HFF-Myc (cell line): ENCODE data around the gene DCLK2.

Experiments used
- DNase-seq: peaks from one replicate; pipeline ENCODE4 v3.0.0-alpha.2; 2011; ENCODE audit warnings: low read depth; ENCODE audit errors: extremely low read depth
- H3K4me3 ChIP-seq: replicated peaks from 2 replicates; pipeline ENCODE4 v1.5.1; 2011; ENCODE audit warnings: low read depth, mild to moderate bottlenecking, control low read depth, low read length
- CTCF ChIP-seq: IDR thresholded peaks from 2 replicates; pipeline ENCODE4 v1.5.1; 2012; ENCODE audit warnings: mild to moderate bottlenecking, low read depth, low read length, control low read depth; ENCODE audit errors: missing control alignments

Gene DCLK2

DNA sequence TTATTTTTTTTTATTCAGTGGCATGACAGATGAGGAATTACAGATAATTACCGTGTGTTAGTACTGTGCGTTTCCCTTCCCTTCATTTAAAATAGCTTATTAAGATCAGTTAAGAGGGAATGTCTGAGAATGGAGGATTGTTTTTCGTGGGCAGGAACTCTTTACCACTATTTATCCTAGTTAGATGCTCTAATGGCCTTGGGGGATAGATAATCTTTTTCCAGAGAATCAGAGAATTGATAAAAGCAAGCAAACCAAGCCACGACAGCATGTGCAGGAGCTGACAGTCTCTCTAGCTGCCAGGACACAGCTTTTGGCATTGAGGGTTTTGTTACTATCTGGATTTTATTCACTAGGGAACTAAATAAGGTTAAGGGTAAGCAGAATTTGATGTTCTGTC, 128.7 kb downstream of the DCLK2 start:
- no peak overlapping the region for H3K4me3 ChIP-seq
- DNase-seq, result no peak
- no peak for TF ChIP-seq CTCF

GRCh38 chr4:150207871-150208270, 129.6 kb downstream of the DCLK2 start:
- DNase-seq, result no peak
- TF ChIP-seq CTCF, result no peak
- no peak overlapping the region for H3K4me3 ChIP-seq

DNA sequence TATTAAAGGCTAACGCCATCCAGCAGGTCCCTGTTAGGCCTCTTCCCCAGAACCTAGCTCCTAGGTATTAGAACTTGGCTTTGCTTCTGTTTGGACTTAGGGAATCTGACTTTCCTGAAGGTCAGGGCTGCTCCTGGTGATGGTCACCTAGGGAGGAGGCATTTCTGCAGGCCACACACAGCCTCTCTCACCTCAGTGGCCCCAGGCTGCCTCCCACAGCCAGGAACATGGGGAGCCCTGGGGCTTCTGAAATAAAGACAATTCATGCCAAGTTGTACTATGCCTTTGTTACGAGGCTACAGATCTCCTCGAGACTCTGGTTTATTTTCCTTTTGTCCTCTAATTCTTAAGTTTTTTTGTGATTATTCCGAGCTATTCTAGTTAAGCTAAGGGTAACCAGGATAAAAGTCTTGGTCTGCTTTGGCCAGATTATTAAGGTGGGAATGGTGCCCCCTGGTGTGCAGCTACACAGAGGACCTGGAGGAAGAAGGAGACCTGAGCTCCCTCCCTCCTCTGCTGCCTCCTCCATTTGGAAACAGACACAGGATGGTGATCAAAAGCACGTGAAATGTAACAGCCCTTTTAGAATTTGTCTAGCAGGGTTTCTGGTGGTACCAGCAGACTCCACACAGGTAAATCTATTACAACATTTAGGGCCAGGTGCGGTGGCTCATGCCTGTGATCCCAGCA, 131.0 kb downstream of the DCLK2 start:
- DNase-seq, result peak; percentile 37
- TF ChIP-seq CTCF, result peak; percentile 67
- no peak overlapping the region for H3K4me3 ChIP-seq

DNA sequence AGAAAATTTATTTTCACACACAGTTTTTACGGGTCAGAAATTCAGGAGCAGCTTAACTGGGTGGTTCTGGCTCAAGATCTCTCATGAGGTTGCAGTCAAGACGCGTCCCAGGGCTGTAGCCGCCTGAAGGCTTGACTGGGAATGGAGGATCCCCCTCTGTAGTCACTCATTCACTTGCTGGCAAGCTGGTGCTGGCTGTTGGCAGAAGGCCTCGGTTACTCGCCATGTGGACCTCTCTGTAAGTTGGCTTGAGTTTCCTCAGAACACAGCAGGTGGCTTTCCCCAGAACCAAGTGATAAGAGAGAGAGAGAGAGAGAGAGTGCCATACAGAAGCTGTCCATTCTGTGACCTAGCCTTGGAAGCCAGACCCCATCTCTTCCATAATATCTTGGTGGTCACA, 132.8 kb downstream of the DCLK2 start:
- DNase-seq, result no peak
- no peak overlapping the region for H3K4me3 ChIP-seq
- no peak for TF ChIP-seq CTCF

DNA sequence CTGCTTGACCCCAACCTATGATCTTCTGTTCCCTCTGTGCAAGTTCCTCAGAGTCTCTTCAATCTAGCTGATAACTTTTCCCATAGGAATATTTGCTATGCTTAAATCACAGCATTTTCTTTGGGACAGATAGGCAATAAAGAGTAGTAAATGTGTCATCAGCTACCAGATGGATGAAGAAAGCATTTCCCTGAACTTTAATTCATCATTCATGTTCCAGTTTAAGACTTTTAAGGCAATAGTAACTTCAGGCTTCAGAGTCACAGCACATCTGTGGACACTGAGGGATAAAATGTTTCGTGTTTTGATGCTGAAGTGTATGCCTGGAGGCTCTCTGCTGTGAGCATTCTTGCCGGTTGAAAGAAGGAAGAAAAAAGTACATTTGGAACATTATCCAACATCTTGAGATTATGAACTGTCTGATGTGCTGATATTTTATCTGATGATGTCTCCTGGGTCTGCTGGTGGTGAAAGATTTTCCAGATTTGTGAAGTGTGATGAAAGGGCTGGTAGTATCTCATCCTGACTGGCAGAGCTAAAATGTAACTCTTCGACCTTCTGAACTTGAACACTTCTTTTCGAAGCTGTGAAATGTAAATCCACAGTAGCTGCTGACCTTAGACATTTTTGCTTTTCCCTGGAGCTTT, 133.7 kb downstream of the DCLK2 start:
- DNase-seq, result peak; percentile 71
- TF ChIP-seq CTCF, result no peak

DNA sequence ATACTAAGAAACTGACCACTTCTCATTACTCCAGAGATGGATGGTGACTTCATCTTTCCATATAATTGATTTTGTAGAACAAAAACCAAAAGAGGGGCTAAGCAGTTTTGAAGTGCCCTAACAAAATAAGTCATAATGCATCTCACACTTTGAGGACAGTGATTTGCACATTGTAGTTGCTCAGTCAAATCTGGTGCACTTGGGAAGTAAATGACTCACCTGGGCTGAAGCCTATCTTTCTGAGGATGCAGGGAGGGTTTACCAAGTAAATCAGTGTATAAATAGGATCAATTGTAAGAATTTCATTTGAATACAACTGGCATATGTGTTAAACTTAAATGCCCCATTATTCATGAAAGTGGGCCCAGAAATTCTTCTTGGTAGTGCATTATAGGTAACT, 134.2 kb downstream of the DCLK2 start:
- DNase-seq, result no peak
- TF ChIP-seq CTCF, result no peak
- no peak overlapping the region for H3K4me3 ChIP-seq

More for the DNA sequence above, 133.7 kb downstream of the DCLK2 start:
- no peak overlapping the region for H3K4me3 ChIP-seq
